GM12874 (cell line): ENCODE results near the gene ARHGEF3.

Experiments used
- TF ChIP-seq, protein P1 (sequence below): IDR thresholded peaks from 2 replicates; pipeline ENCODE4 v1.5.1; 2011; ENCODE audit warnings: low read depth, mild to moderate bottlenecking, control low read depth, low read length, moderate library complexity; ENCODE audit not compliant: insufficient read depth

ARHGEF3 gene

DNA sequence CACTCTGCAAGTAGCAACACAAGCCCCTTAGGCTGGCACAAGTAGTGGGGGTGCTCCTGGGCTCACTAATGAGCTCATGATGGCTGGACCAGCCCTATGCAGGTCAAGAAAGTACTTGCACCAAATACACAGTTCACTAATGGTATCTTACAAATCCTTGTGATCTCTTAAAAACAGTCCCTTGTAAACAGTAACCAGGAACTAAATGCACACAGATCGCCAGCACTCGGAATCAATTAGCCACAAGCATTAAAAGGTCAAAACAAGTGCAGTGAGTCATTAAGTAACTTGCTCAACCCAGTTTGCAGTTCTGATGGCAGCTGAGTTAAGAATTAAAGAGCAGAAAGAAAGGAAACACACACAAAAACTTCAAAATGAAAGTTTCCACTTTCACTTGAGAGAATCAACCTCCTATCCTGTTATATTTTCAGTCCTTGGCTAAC lies 43.2 kb downstream of the ARHGEF3 start:
- TF ChIP-seq, protein P1, sequence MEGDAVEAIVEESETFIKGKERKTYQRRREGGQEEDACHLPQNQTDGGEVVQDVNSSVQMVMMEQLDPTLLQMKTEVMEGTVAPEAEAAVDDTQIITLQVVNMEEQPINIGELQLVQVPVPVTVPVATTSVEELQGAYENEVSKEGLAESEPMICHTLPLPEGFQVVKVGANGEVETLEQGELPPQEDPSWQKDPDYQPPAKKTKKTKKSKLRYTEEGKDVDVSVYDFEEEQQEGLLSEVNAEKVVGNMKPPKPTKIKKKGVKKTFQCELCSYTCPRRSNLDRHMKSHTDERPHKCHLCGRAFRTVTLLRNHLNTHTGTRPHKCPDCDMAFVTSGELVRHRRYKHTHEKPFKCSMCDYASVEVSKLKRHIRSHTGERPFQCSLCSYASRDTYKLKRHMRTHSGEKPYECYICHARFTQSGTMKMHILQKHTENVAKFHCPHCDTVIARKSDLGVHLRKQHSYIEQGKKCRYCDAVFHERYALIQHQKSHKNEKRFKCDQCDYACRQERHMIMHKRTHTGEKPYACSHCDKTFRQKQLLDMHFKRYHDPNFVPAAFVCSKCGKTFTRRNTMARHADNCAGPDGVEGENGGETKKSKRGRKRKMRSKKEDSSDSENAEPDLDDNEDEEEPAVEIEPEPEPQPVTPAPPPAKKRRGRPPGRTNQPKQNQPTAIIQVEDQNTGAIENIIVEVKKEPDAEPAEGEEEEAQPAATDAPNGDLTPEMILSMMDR = no peak

GRCh38 chr3:56754741-56755417 lies 46.9 kb downstream of the ARHGEF3 start:
- TF ChIP-seq, protein P1 = 0 out of 2 replicates have a peak, but pooled peaks have one; percentile 1

- TF ChIP-seq, protein P1 = no peak
Measured at GRCh38 chr3:56753206-56753820, 48.4 kb downstream of the ARHGEF3 start.

DNA sequence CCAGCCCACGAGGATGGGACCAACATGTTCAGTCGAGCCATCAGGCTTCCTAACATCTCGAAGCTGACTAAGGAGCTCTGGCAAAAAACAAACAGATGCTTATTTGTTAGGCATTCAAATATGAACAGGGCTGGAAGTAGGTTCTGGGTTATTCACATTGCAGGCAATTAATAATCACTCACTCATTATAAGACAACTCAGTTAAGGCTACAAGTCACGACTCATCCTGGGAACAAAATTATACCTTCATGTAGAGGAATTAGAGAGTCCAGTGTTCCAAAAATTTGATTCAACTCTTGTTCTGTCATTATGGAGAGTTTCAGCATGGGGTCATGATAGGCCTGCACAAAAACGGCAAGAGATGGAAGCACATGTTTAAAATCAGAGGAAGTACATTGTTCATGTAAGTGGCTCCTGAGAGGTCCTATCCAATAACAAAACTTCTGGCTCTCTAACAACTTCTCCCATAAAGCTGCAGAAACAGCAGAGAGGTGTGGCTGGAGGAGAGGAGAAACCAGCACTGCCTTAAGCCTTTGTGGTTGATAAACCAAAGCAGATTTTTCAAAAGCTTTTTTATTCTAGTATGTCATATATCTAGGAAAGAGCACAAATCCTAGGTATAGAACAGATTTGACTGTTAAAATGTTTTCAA lies 50.6 kb downstream of the ARHGEF3 start:
- TF ChIP-seq, protein P1 = no peak

GRCh38 chr3:56748663-56749231 lies 53.0 kb downstream of the ARHGEF3 start:
- TF ChIP-seq, protein P1 = no peak

GRCh38 chr3:56747150-56747549 lies 54.6 kb downstream of the ARHGEF3 start:
- TF ChIP-seq, protein P1 = no peak

DNA sequence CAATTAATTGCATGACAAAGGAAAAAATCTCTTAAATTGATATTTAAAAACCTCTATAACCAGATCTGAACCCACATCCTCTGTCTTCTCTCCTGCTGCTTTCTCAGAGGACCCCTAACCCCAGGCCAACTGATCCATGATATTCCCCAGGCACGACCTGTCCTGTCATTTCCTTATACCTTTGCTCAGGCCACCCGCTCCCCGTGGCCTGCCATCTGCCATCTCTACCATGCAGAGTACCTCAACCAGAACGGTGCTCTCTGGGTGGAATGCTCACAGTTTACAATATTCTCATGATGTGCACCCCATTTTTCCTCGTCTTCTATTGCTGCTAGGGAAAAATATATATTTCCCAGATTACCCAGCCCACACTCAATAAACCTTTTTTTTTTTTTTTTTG lies 57.7 kb downstream of the ARHGEF3 start:
- TF ChIP-seq, protein P1 = no peak
